ENCODE data around the gene SLC2A1.

Gene SLC2A1

DNA sequence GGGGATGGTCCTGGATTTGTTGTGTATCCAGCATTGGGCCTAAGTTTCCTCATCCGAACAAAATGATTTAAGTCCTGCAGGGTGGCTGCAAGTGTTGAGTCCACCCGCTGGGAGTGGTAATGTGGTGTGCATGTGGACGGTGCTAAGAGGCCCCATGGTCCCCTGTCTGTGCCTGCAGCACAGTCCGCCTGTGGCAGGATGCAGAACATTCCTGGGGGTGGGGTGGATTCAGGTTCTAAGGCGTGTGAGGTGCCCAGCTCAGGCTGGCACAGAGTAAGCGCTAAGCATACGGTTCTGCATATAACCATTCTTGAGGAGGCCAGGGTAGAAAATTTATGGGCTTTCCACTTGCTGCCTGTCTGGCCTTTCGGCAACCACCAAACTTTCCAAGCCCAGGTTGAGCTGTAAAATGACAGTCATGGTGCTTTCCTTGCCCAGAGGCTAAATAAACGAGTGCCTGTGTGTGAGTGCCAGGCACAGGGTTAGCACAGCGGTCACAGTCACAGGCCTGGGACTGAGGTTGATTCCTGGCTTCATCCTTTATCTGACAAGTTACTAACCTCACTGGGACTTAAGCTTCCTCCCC, 30.7 kb downstream of the SLC2A1 start:
- CTCF ChIA-PET = interaction anchor here (1.1 to 2.1 kb wide), 2 partner anchors 15 to 146 kb away, joined by 6 to 9 read pairs; no protein-coding TSS in a partner anchor
- peak overlapping the region; percentile 97 for H3K27ac ChIP-seq
- POLR2A ChIA-PET (ENCODE audit: low non-redundant PET) = no interaction called here
- DNase-seq (ENCODE audit: low spot score) = no peak
- TF ChIP-seq, protein P1, sequence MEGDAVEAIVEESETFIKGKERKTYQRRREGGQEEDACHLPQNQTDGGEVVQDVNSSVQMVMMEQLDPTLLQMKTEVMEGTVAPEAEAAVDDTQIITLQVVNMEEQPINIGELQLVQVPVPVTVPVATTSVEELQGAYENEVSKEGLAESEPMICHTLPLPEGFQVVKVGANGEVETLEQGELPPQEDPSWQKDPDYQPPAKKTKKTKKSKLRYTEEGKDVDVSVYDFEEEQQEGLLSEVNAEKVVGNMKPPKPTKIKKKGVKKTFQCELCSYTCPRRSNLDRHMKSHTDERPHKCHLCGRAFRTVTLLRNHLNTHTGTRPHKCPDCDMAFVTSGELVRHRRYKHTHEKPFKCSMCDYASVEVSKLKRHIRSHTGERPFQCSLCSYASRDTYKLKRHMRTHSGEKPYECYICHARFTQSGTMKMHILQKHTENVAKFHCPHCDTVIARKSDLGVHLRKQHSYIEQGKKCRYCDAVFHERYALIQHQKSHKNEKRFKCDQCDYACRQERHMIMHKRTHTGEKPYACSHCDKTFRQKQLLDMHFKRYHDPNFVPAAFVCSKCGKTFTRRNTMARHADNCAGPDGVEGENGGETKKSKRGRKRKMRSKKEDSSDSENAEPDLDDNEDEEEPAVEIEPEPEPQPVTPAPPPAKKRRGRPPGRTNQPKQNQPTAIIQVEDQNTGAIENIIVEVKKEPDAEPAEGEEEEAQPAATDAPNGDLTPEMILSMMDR (conservative IDR thresholded peaks at IDR 0.05; ENCODE audit: low read depth) = no peak

DNA sequence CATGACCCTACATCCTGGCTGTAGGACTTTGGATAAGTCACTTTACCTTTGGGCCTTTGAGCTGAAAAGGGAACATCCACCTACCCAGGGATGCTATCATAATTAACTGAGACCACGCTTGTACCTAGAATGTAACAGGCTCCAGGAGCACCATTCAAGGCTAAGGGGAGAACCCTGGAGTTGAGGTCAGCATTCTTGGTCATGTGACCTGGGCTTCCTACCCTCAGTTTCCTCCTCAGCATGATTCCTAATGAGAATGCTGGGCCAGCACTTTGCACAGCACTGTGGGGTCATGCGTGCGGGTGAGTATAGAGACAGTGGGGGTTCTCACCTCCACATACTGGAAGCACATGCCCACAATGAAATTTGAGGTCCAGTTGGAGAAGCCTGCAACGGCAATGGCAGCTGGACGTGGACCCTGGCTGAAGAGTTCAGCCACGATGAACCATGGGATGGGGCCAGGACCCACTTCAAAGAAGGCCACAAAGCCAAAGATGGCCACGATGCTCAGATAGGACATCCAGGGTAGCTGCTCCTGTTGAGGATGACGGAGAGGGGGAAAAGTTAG, 31.3 kb downstream of the SLC2A1 start:
- H3K27ac ChIP-seq = peak overlapping the region; percentile 97
- DNase-seq (ENCODE audit: low spot score) = no peak
- ChIA-PET POLR2A (ENCODE audit: low non-redundant PET) (no interaction called here), CTCF (interaction anchor here (0.6 to 2.1 kb wide), 3 partner anchors 14 to 230 kb away, joined by 4 to 9 read pairs (median 6); no protein-coding TSS in a partner anchor)
- TF ChIP-seq, protein P1 (conservative IDR thresholded peaks at IDR 0.05; ENCODE audit: low read depth) = no peak

DNA sequence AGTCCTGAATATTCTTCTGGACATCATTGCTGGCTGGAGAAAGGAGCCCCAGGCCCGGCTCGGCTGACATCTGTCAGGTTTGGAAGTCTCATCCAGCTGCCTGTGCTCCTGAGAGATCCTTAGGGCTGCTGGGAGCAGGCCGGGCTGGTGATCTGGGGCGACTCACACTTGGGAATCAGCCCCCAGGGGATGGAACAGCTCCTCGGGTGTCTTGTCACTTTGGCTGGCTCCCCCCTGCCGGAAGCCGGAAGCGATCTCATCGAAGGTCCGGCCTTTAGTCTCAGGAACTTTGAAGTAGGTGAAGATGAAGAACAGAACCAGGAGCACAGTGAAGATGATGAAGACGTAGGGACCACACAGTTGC, 31.8 kb downstream of the SLC2A1 start:
- CTCF ChIA-PET = interaction anchor here (0.6 to 2.1 kb wide), 2 partner anchors 14 to 231 kb away, joined by 4 to 9 read pairs; no protein-coding TSS in a partner anchor
- DNase-seq (ENCODE audit: low spot score) = no peak
- H3K27ac ChIP-seq = peak overlapping the region; percentile 97
- TF ChIP-seq, protein P1 (conservative IDR thresholded peaks at IDR 0.05; ENCODE audit: low read depth) = no peak
- POLR2A ChIA-PET (ENCODE audit: low non-redundant PET) = no interaction called here

DNA sequence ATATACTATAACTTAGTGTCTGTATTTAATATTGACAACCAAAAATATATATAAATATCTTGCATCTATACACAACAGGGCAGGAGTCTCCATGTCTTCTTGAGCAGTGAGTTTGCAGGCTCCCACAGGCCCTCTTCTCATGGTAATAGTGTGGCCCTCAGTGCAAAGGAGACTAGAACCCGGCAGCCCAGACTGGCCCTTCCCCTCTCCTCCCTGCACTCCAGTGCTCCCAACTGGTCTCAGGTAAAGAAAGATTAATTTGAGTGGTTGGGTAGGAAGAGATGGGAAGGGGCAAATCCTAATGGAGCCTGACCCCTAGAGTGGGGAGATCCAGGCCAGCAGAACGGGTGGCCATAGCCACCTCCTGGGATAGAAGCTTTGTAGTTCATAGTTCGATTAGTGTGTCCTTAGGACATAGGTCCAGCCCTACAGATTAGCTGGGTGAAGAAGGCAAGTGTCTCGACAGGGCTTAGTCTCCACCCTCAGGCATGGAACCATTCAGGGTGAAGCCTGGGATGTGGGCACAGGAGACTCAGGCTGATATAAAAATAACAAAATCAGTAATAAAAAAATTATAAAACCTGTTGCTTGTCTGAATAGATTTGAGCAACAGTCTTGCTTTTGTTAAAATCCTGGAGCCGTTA, 32.3 kb downstream of the SLC2A1 start:
- H3K27ac ChIP-seq = peak overlapping the region; percentile 97
- no peak for DNase-seq (ENCODE audit: low spot score)
- TF ChIP-seq, protein P1 (conservative IDR thresholded peaks at IDR 0.05; ENCODE audit: low read depth) = no peak
- POLR2A ChIA-PET (ENCODE audit: low non-redundant PET) = no interaction called here
- CTCF ChIA-PET = interaction anchor here (2.1 kb wide), 1 partner anchor 13 kb away, joined by 9 read pairs; no protein-coding TSS in a partner anchor

DNA sequence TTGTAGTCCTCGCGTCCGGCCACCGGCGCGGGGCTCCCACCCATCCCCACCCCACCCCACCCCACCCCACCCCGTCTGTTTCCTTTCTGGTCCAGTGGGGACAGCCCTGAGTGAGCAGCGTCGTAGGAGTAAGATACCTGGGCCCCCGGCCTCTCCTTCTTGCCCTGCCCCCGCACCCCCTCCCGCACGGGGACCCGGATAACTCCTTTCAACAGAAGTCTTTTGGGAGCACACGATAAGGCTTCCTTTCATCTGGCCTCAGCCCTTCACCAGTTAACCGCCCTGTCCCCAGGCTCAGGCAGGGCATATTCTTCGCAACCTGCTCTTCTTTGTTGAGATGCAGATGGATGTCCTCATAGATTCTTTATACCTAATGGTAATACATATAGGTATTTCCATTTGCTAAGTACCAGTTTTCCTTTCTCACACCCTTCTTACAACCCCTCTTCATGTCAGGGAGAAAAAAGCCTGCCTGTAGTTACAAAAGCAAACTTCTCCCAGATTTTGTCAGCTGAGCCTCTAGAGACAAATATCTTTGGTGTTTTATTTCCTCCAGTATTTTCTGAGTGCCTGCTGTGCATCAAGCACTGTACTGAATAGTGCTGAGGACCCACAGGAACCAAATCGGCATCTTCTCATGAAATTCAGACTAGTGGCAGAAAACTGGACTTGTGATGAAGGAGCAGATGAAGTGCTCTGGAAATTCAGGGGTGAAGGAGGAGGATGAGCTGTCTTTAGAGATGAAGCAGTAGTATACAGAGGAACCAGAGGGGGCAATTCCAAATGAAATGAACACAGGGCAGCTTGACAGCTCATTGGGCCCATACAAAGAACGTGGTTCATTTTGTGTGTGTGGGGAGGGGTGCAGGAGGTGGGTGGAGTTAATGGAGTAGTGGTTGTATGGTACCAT, 33.6 kb downstream of the SLC2A1 start:
- H3K27ac ChIP-seq = peak overlapping the region; percentile 94
- TF ChIP-seq, protein P1 (conservative IDR thresholded peaks at IDR 0.05; ENCODE audit: low read depth) = no peak
- ChIA-PET POLR2A (ENCODE audit: low non-redundant PET) (interaction anchor here (0.6 kb wide), 1 partner anchor 587 kb away, joined by 3 read pairs; no protein-coding TSS in a partner anchor), CTCF (interaction anchor here (0.6 to 4.0 kb wide), 5 partner anchors 11 to 148 kb away, joined by 3 to 43 read pairs (median 6); no protein-coding TSS in a partner anchor)
- no peak for DNase-seq (ENCODE audit: low spot score)
